Cardiac muscle cell (in vitro differentiated cells and primary cell): ENCODE results near the gene PGAP2. TPM values are rescaled to one million over a fixed set of nuclear protein-coding genes. Genes with fewer than 3 reads are reported as not detected.

Source experiments
- DNase-seq, 2 donors: peaks; one replicate each; pipeline versions ENCODE4 v3.0.0 to v3.0.0-alpha.2; 2010 to 2017; ENCODE audit warnings: low read depth in 1 of 2, low spot score in 1 of 2
- H3K27ac ChIP-seq: fragments of 200-600 bp; sonication (generic); 2 replicates; pipeline ENCODE4 v1.5.1; 2016
- H3K27me3 ChIP-seq: fragments of 200-600 bp; sonication (generic); 2 replicates; pipeline ENCODE4 v1.6.0; 2016; ENCODE audit warnings: control low read depth
- H3K36me3 ChIP-seq: fragments of 200-600 bp; sonication (generic); 2 replicates; pipeline ENCODE4 v1.5.1; 2016; ENCODE audit warnings: control low read depth
- H3K4me1 ChIP-seq: fragments of 200-600 bp; sonication (generic); 2 replicates; pipeline ENCODE4 v1.8.1; 2017; ENCODE audit warnings: low read depth, mild to moderate bottlenecking, mixed run types
- H3K4me3 ChIP-seq: fragments of 200-600 bp; sonication (generic); 2 replicates; pipeline ENCODE4 v1.5.1; 2016; ENCODE audit warnings: mild to moderate bottlenecking
- H3K9me3 ChIP-seq: fragments of 200-600 bp; sonication (generic); 2 replicates; pipeline ENCODE4 v1.5.1; 2017; ENCODE audit warnings: low read depth, mild to moderate bottlenecking, control low read depth
- polyA plus RNA-seq: library from polyadenylated mRNA; unstranded; fragments of >200 nt; fragmentation: Nextera tagmentation; extraction: Ambion mirVana; gene quantifications from 2 replicates; pipeline ENCODE4 v1.2.1, GENCODE V29; 2016
- total RNA-seq: library from RNA; depleted of rRNA; stranded (reverse); fragments of >200 nt; gene quantifications from 2 replicates; pipeline ENCODE4 v1.2.3, GENCODE V29; 2016
- TF ChIP-seq, protein P1 (sequence below): IDR thresholded peaks from 2 replicates; pipeline ENCODE4 v1.5.1; 2012; ENCODE audit warnings: low read depth, mild to moderate bottlenecking, low read length

Gene PGAP2
- total and polyA plus RNA-seq, 2 experiments from 2014 or later = 18.2 to 24.9 TPM

DNA sequence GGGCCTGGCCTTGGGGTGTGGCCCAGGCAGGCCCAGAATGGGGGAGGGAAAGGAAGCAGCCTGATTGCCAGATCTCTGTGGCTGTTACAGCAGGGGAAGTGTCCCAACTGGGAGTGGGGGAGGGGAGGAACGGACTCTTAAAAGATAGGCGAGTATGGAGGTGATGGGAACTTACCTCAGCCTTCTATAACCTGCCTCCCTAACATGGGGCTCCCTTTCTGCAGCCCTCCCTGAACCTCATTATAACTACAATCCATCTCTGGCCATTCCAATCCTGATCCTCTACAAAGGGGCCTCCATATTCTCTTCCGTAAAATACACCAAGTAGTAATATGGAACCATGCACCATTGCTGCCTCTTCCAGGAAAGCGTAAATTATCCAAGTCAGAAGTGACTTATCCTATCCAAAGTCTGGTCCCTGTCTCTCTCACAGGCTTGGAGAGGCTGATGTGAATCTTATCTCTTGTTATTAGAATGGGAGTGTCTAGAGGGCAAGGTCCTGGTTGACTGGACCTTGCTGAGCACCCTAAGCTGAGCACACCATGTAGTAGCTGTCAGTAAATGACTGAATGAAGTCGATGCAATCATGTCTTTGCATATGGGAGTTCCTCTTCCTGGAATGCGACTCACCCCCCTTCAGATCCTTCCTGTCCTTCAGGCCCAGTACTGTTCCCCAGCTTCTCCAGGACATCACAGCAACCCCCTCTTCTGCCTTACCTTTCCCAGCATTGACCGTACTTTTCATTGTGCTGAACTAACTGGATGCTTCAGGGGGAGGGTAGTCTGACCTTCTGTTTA lies 26.5 kb downstream of the PGAP2 start:
- H3K9me3 ChIP-seq = no peaks in the 10 kb centered on the region
- no peak overlapping the region for H3K4me3 ChIP-seq
- TF ChIP-seq, protein P1, sequence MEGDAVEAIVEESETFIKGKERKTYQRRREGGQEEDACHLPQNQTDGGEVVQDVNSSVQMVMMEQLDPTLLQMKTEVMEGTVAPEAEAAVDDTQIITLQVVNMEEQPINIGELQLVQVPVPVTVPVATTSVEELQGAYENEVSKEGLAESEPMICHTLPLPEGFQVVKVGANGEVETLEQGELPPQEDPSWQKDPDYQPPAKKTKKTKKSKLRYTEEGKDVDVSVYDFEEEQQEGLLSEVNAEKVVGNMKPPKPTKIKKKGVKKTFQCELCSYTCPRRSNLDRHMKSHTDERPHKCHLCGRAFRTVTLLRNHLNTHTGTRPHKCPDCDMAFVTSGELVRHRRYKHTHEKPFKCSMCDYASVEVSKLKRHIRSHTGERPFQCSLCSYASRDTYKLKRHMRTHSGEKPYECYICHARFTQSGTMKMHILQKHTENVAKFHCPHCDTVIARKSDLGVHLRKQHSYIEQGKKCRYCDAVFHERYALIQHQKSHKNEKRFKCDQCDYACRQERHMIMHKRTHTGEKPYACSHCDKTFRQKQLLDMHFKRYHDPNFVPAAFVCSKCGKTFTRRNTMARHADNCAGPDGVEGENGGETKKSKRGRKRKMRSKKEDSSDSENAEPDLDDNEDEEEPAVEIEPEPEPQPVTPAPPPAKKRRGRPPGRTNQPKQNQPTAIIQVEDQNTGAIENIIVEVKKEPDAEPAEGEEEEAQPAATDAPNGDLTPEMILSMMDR = no peak
- H3K4me1 ChIP-seq = peaks cover 17% of the 10 kb centered on the region
- H3K27me3 ChIP-seq = no peaks in the 10 kb centered on the region
- H3K36me3 ChIP-seq = no peaks in the 10 kb centered on the region
- H3K27ac ChIP-seq = no peak overlapping the region
- DNase-seq = peak in 1 of 2 donors; percentile 57

DNA sequence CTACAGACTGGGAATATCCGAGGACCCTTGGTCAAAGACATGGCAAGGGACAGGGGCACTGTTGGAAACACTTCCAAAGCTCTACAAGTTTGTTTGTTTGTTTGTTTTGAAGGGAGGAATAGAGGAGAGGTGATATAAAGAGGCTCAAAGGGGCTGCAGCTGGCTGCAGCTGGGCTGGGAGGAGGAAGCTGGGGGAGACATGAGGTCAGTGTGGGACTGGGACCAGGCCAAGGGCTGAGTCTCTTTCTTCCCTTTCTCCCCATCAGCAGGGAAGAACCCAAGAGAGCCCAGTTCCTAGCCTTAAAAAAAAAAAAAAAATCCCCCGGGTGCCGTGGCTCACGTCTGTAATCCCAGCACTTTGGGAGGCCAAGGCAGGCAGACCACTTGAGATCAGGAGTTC lies 27.4 kb downstream of the PGAP2 start:
- no peak overlapping the region for H3K27ac ChIP-seq
- peaks cover 17% of the 10 kb centered on the region for H3K4me1 ChIP-seq
- H3K4me3 ChIP-seq = no peak overlapping the region
- no peaks in the 10 kb centered on the region for H3K9me3 ChIP-seq
- DNase-seq = no peak
- no peaks in the 10 kb centered on the region for H3K27me3 ChIP-seq
- TF ChIP-seq, protein P1 = no peak
- H3K36me3 ChIP-seq = no peaks in the 10 kb centered on the region

DNA sequence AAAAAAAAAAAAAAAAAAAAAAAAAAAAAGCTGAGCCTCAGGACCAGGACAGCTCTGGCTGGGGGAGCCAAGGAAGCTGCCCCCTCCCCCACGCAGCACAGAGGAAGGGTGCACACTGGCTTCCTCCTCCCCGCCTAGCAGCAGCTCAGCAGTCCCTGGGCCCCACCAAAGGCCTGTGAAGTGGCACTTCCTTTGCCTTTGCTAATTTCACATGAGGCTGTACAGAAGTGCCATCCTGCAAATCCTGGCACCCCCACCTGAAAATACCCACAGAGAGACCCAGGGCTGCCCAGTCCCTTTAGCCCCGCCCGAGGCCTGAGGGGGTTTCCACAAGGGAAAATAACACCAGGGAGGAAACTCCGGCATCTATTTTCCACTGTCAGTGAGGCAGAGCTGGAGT lies 28.5 kb downstream of the PGAP2 start:
- TF ChIP-seq, protein P1 = no peak
- Histone ChIP-seq H3K4me1 (peaks cover 11% of the 10 kb centered on the region), H3K4me3 (no peak overlapping the region), H3K27ac (no peak overlapping the region), H3K9me3 (no peaks in the 10 kb centered on the region), H3K27me3 (no peaks in the 10 kb centered on the region), H3K36me3 (no peaks in the 10 kb centered on the region)
- no peak for DNase-seq

DNA sequence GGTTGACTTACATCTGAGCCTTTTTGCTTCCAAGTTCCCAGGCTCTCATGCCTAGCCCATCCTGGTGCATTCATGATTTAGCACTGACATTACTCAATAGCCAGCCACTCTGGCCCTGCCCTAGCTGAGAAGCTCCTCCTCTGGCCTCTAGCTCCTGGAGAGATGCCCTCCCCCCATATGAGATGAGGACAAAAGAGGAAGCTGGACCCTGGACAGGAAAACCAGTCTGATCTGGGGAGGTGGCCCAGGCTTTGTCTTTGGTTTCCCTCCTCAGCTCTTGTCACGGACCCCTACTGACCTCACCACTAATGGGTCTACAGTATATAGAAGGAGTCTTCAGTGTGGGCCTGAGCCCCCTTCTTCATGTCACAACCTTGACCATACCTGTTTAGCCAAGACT lies 29.4 kb downstream of the PGAP2 start:
- Histone ChIP-seq H3K27me3 (no peaks in the 10 kb centered on the region), H3K4me3 (no peak overlapping the region), H3K36me3 (no peaks in the 10 kb centered on the region), H3K9me3 (no peaks in the 10 kb centered on the region), H3K27ac (no peak overlapping the region), H3K4me1 (peaks cover 4% of the 10 kb centered on the region)
- DNase-seq = peak in 1 of 2 donors; percentile 53
- TF ChIP-seq, protein P1 = no peak

DNA sequence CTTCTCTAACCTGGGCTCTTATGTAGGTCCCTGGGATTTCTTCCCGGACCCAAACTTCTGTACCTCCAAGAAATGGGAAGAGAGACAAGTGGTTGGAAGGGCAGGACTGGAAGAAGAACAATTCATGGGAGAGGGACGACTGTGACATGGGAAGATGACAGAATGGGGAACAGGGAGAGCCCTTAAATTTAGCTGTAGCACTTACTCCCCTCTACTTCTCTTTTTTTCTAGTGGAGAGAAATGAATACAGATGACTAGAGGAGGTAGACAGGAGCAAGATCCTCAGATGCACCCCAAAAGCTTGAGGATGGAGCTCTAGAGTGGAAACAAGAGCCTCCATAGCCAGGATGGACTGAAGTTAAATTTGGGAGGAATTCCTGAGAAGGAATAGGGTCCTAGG lies 30.1 kb downstream of the PGAP2 start:
- Histone ChIP-seq H3K4me1 (peaks cover 4% of the 10 kb centered on the region), H3K9me3 (no peaks in the 10 kb centered on the region), H3K36me3 (no peaks in the 10 kb centered on the region), H3K4me3 (no peak overlapping the region), H3K27ac (no peak overlapping the region), H3K27me3 (no peaks in the 10 kb centered on the region)
- TF ChIP-seq, protein P1 = no peak
- DNase-seq = no peak
